GM12878 (cell line): Measurements from ENCODE around the gene ANKMY2. TPM values are rescaled to one million over a fixed set of nuclear protein-coding genes. Genes with fewer than 3 reads are reported as not detected.

Experiments used
- ATAC-seq: fragments of 200-7000 bp; cut with Tn5 transposase; 3 replicates; pipeline ENCODE4 v1.9.1; 2020; ENCODE audit warnings: mild to moderate bottlenecking, moderate library complexity
- BruUV-seq: library from RNA; stranded (reverse); fragments of 400-500 nt; replicated peaks from 2 replicates; lab custom pipeline; 2021; lab: Mats Ljungman, UMichigan
- CTCF ChIA-PET: fragments of 300-600 bp; sonication (Branson Sonifier 250); formaldehyde crosslinking; extraction: SDS; loops from one replicate; lab custom pipeline; 2021; ENCODE audit warnings: inconsistent platforms; lab: Yijun Ruan, JAX
- POLR2A ChIA-PET: fragments of 350-600 bp; formaldehyde crosslinking; extraction: SDS; loops from one replicate; lab custom pipeline; 2021; ENCODE audit warnings: inconsistent platforms; lab: Charles Lee
- RAD21 ChIA-PET: fragments of 300-600 bp; sonication (Branson Sonifier 250); formaldehyde crosslinking; loops from one replicate; lab custom pipeline; 2023; ENCODE audit warnings: antibody characterized with exemption; ENCODE audit not compliant: unreplicated experiment; lab: Charles Lee
- SMC1A ChIA-PET: fragments of 300-600 bp; sonication (Branson Sonifier 250); formaldehyde crosslinking; loops from one replicate; lab custom pipeline; 2023; ENCODE audit not compliant: unreplicated experiment, uncharacterized antibody; lab: Charles Lee
- DNase-seq: peaks from one replicate; pipeline ENCODE4 v3.0.0-alpha.2; 2011; ENCODE audit warnings: low read depth, low spot score
- FAIRE-seq: peaks from 3 replicates; lab custom pipeline; 2011; peaks lifted over from hg19 to GRCh38; lab: Jason Lieb, UNC
- H2AFZ ChIP-seq: 2 replicates; pipeline ENCODE4 v1.6.0; 2011; ENCODE audit warnings: low read depth, low read length, control low read depth; ENCODE audit not compliant: control insufficient read depth
- H3K27ac ChIP-seq: 2 replicates; pipeline ENCODE4 v1.5.1; 2011; ENCODE audit warnings: control low read depth; ENCODE audit not compliant: control insufficient read depth, insufficient read depth
- H3K27me3 ChIP-seq, 2 experiments: replicated peaks in 1 of 2; 2 replicates each; pipeline versions ENCODE4 v1.6.0 to v1.6.1; 2011; ENCODE audit warnings: low read length in 1 of 2; ENCODE audit not compliant: control insufficient read depth in 2 of 2, insufficient read depth in 2 of 2
- H3K36me3 ChIP-seq, 2 experiments: 2 replicates each; pipeline ENCODE4 v1.5.1; 2011; ENCODE audit warnings: low read length in 1 of 2; ENCODE audit not compliant: control insufficient read depth in 2 of 2, insufficient read depth in 2 of 2
- H3K4me1 ChIP-seq: 2 replicates; pipeline ENCODE4 v1.6.1; 2011; ENCODE audit warnings: mild to moderate bottlenecking, low read length, moderate library complexity, mixed read lengths; ENCODE audit not compliant: control insufficient read depth, insufficient read depth
- H3K4me2 ChIP-seq: 2 replicates; pipeline ENCODE4 v1.6.0; 2011; ENCODE audit warnings: control low read depth; ENCODE audit not compliant: control insufficient read depth, insufficient read depth
- H3K4me3 ChIP-seq: fragments of 200-600 bp; sonication (generic); 2 replicates; pipeline ENCODE4 v1.5.1; 2016
- H3K79me2 ChIP-seq: 2 replicates; pipeline ENCODE4 v1.6.0; 2011; ENCODE audit warnings: low read length; ENCODE audit not compliant: control insufficient read depth, insufficient read depth
- H3K9ac ChIP-seq: 2 replicates; pipeline ENCODE4 v1.8.0; 2011; ENCODE audit warnings: low read length, control low read depth, mixed read lengths; ENCODE audit not compliant: control insufficient read depth, insufficient read depth
- H3K9me3 ChIP-seq: replicated peaks from 3 replicates; pipeline ENCODE4 v1.5.1; 2011; ENCODE audit warnings: mild to moderate bottlenecking, low read length; ENCODE audit not compliant: control insufficient read depth, insufficient read depth
- H4K20me1 ChIP-seq: 2 replicates; pipeline ENCODE4 v1.6.0; 2011; ENCODE audit not compliant: control insufficient read depth, insufficient read depth
- CBFB ChIP-seq: IDR thresholded peaks from 2 replicates; pipeline ENCODE4 v1.6.1; 2016; ENCODE audit warnings: antibody characterized with exemption, low read depth
- CEBPZ ChIP-seq: fragments of 150-350 bp; IDR thresholded peaks from 2 replicates; pipeline ENCODE4 v1.6.1; 2016; ENCODE audit warnings: low read depth, low read length
- CREM ChIP-seq: IDR thresholded peaks from 2 replicates; pipeline ENCODE4 v1.6.1; 2014; ENCODE audit warnings: antibody characterized with exemption, low read depth
- ESRRA ChIP-seq: IDR thresholded peaks from 2 replicates; pipeline ENCODE4 v1.6.1; 2012; ENCODE audit warnings: mild to moderate bottlenecking, low read length, improper control_type of control experiment
- GATAD2B ChIP-seq: fragments of 450-650 bp; conservative IDR thresholded peaks from 2 replicates; pipeline ENCODE4 v1.6.1; 2017; ENCODE audit warnings: low read depth, mild to moderate bottlenecking, moderate library complexity
- IRF3 ChIP-seq: fragments of 450-650 bp; IDR thresholded peaks from 2 replicates; pipeline ENCODE4 v1.6.1; 2014; ENCODE audit warnings: mild to moderate bottlenecking
- KAT2A ChIP-seq: conservative IDR thresholded peaks from 2 replicates; pipeline ENCODE4 v1.6.1; 2011; ENCODE audit warnings: low read depth, low read length; ENCODE audit not compliant: control insufficient read depth
- PAX8 ChIP-seq: fragments of 450-650 bp; IDR thresholded peaks from 2 replicates; pipeline ENCODE4 v1.6.1; 2017; ENCODE audit warnings: mild to moderate bottlenecking, moderate library complexity
- RB1 ChIP-seq: fragments of 450-650 bp; formaldehyde crosslinking; IDR thresholded peaks from 2 replicates; pipeline ENCODE4 v1.6.1; 2017; ENCODE audit warnings: mild to moderate bottlenecking, borderline replicate concordance
- RUNX3 ChIP-seq: IDR thresholded peaks from 2 replicates; pipeline ENCODE4 v1.6.1; 2012; ENCODE audit warnings: low read length, inconsistent platforms
- SMAD1 ChIP-seq: fragments of 450-650 bp; IDR thresholded peaks from 2 replicates; pipeline ENCODE4 v1.6.1; 2018; ENCODE audit warnings: mild to moderate bottlenecking, low read depth; ENCODE audit not compliant: partially characterized antibody
- SREBF1 ChIP-seq: IDR thresholded peaks from 2 replicates; pipeline ENCODE4 v1.6.1; 2012; ENCODE audit warnings: mild to moderate bottlenecking, low read length
- SUPT20H ChIP-seq: IDR thresholded peaks from 2 replicates; pipeline ENCODE4 v1.6.1; 2011; ENCODE audit warnings: low read depth, mild to moderate bottlenecking, low read length, moderate library complexity, borderline replicate concordance; ENCODE audit not compliant: control insufficient read depth
- WRNIP1 ChIP-seq: IDR thresholded peaks from 2 replicates; pipeline ENCODE4 v1.6.1; 2011; ENCODE audit warnings: low read depth, low read length, improper control_type of control experiment, borderline replicate concordance
- ZNF384 ChIP-seq: IDR thresholded peaks from 2 replicates; pipeline ENCODE4 v1.6.1; 2012; ENCODE audit warnings: low read depth, mild to moderate bottlenecking, low read length, improper control_type of control experiment, borderline replicate concordance
- ZZZ3 ChIP-seq: IDR thresholded peaks from 2 replicates; pipeline ENCODE4 v1.6.1; 2011; ENCODE audit warnings: low read depth; ENCODE audit not compliant: control insufficient read depth, insufficient read length
- WGBS: methylation state at CpG from one replicate; pipeline ENCODE4 v1.1.6; 2016; ENCODE audit warnings: low lambda C conversion rate; ENCODE audit not compliant: insufficient replicate concordance, insufficient coverage; ENCODE audit errors: missing lambda C conversion rate; 5-methylcytosine and 5-hydroxymethylcytosine counted together
- in situ Hi-C: fragments of 300-500 bp; cut with MboI; formaldehyde crosslinking; loops from 9 replicates; pipeline ENCODE4 v1.14.3; 2018; ENCODE audit warnings: mixed read lengths
- intact Hi-C: fragments of 100-400 bp; cut with micrococcal nuclease; formaldehyde crosslinking; loops from one replicate; pipeline ENCODE4 v1.14.2; 2022; ENCODE audit not compliant: unreplicated experiment
- polyA plus RNA-seq, 11 experiments: library from polyadenylated mRNA; depleted of rRNA in 4 of 11; unstranded in 6 of 11; stranded (reverse) in 5 of 11; fragments of >200 nt; fragmentation: Nextera tagmentation in 4 of 11; fragmentation: Illumina TruSeq in 1 of 11; extraction: Ambion mirVana in 4 of 11; extraction: Trizol in 1 of 11; gene quantifications; 1 replicate in 1 of 11; 2 replicates in 10 of 11; pipeline versions ENCODE4 v1.2.1 to v1.2.3, GENCODE V29; 2011 to 2016; ENCODE audit warnings: inconsistent platforms in 2 of 11, missing spikeins in 2 of 11, low read depth in 1 of 11
- total RNA-seq, 4 experiments: library from RNA; depleted of rRNA in 3 of 4; stranded (reverse); fragments of >200 nt in 3 of 4; fragmentation: Illumina TruSeq in 1 of 4; extraction: Trizol in 1 of 4; gene quantifications; 2 replicates each; pipeline versions ENCODE4 v1.2.1 to v1.2.3, GENCODE V29; 2013 to 2021

Gene ANKMY2
- total and polyA plus RNA-seq, 10 of the 15 experiments (the other 5 are each of a cell fraction or from before 2014, with no cell fraction given) = 0.10 to 0.48 (median 0.29) TPM

GRCh38 chr7:16675277-16675676 lies 29.7 kb upstream of the ANKMY2 start:
- no peak for DNase-seq
- H3K79me2 ChIP-seq = no peaks in the 10 kb centered on the region
- SMC1A ChIA-PET = no interaction called here
- no peaks in the 10 kb centered on the region for H3K27me3 ChIP-seq
- in situ Hi-C loops (no loop called here), intact Hi-C loops (no loop called here)
- no peak overlapping the region for H2AFZ ChIP-seq
- H3K4me2 ChIP-seq = no peak overlapping the region
- RAD21 ChIA-PET = no interaction called here
- no peaks in the 10 kb centered on the region; the same call in 2 of the 3 replicates for H3K9me3 ChIP-seq
- H3K27ac ChIP-seq = no peak overlapping the region
- H3K36me3 ChIP-seq = no peaks in the 10 kb centered on the region
- no peaks in the 10 kb centered on the region for H3K4me1 ChIP-seq
- no peak overlapping the region for H3K4me3 ChIP-seq
- ATAC-seq = no peak
- no peak for FAIRE-seq
- 78% methylated on average over 3 of the region's 3 CpGs for WGBS
- H4K20me1 ChIP-seq = no peaks in the 10 kb centered on the region
- BruUV-seq = no TSS peak
- CTCF ChIA-PET = interaction anchor here (0.5 kb wide), 1 partner anchor 9 kb away, joined by 3 read pairs; no protein-coding TSS in a partner anchor
- POLR2A ChIA-PET = no interaction called here
- H3K9ac ChIP-seq = no peak overlapping the region
- TF ChIP-seq CREM = no peak
- TF ChIP-seq RUNX3 = no peak

GRCh38 chr7:16671811-16672210 lies 26.3 kb upstream of the ANKMY2 start:
- no peak overlapping the region for H2AFZ ChIP-seq
- no peak for DNase-seq
- ChIA-PET RAD21 (no interaction called here), POLR2A (no interaction called here), SMC1A (no interaction called here), CTCF (no interaction called here)
- 59% methylated on average over 3 of the region's 3 CpGs for whole genome bisulfite sequencing
- in situ Hi-C loops = no loop called here
- no peaks in the 10 kb centered on the region for H3K4me1 ChIP-seq
- intact Hi-C loops = no loop called here
- H3K79me2 ChIP-seq = no peaks in the 10 kb centered on the region
- H3K27ac ChIP-seq = no peak overlapping the region
- no peak overlapping the region for H3K4me3 ChIP-seq
- FAIRE-seq = no peak
- no peak overlapping the region for H3K9ac ChIP-seq
- H3K36me3 ChIP-seq = no peaks in the 10 kb centered on the region
- BruUV-seq = no TSS peak
- no peak for ATAC-seq
- no peaks in the 10 kb centered on the region for H3K27me3 ChIP-seq
- H4K20me1 ChIP-seq = no peaks in the 10 kb centered on the region
- no peak overlapping the region for H3K4me2 ChIP-seq
- H3K9me3 ChIP-seq = no peaks in the 10 kb centered on the region; the same call in 2 of the 3 replicates
- no peak for TF ChIP-seq GATAD2B
- TF ChIP-seq CEBPZ = no peak
- no peak for TF ChIP-seq ZZZ3
- TF ChIP-seq ESRRA = no peak
- TF ChIP-seq SREBF1 = no peak
- TF ChIP-seq PAX8 = no peak
- TF ChIP-seq IRF3 = no peak
- no peak for TF ChIP-seq RB1
- TF ChIP-seq ZNF384 = no peak
- no peak for TF ChIP-seq SUPT20H
- no peak for TF ChIP-seq SMAD1
- no peak for TF ChIP-seq WRNIP1
- no peak for TF ChIP-seq KAT2A
- no peak for TF ChIP-seq CBFB
